SK-N-SH treated with all-trans-retinoic acid at 6 μM for 48 hours (cell line): ENCODE results near the gene YPEL3.

Experiments used
- ATAC-seq: fragments of 200-7000 bp; cut with Tn5 transposase; 3 replicates; pipeline ENCODE4 v1.9.1; 2020; ENCODE audit warnings: mild to moderate bottlenecking, moderate library complexity
- ARNTL ChIP-seq: fragments of 450-650 bp; formaldehyde crosslinking; IDR thresholded peaks from 2 replicates; pipeline ENCODE4 v1.5.0; 2020; ENCODE audit warnings: low read depth, mild to moderate bottlenecking, moderate library complexity, borderline replicate concordance
- BACH2 ChIP-seq: fragments of 250-450 bp; sonication (Bioruptor Pico); IDR thresholded peaks from 2 replicates; pipeline ENCODE4 v1.9.0; 2021; ENCODE audit warnings: mild to moderate bottlenecking, borderline replicate concordance
- CREB5 ChIP-seq: fragments of 250-450 bp; sonication (Bioruptor Pico); IDR thresholded peaks from 2 replicates; pipeline ENCODE4 v1.5.1; 2020; ENCODE audit warnings: low read depth, mild to moderate bottlenecking, moderate library complexity
- CSDC2 ChIP-seq: fragments of 250-450 bp; sonication (Bioruptor Pico); IDR thresholded peaks from 2 replicates; pipeline ENCODE4 v1.5.0; 2020; ENCODE audit warnings: mild to moderate bottlenecking, moderate library complexity
- CSRNP3 ChIP-seq: fragments of 250-450 bp; sonication (Bioruptor Pico); IDR thresholded peaks from 2 replicates; pipeline ENCODE4 v1.5.1; 2021; ENCODE audit warnings: mild to moderate bottlenecking, moderate library complexity
- ESRRG ChIP-seq: fragments of 250-450 bp; sonication (Bioruptor Pico); IDR thresholded peaks from 2 replicates; pipeline ENCODE4 v1.6.1; 2021; ENCODE audit warnings: mild to moderate bottlenecking
- GLIS3 ChIP-seq: fragments of 250-450 bp; sonication (Bioruptor Pico); IDR thresholded peaks from 2 replicates; pipeline ENCODE4 v1.5.0; 2020; ENCODE audit warnings: mild to moderate bottlenecking, moderate library complexity
- ISL1 ChIP-seq: fragments of 250-450 bp; sonication (Bioruptor Pico); IDR thresholded peaks from 2 replicates; pipeline ENCODE4 v2.1.2; 2022; ENCODE audit warnings: mild to moderate bottlenecking, moderate library complexity
- OSR1 ChIP-seq: fragments of 250-450 bp; sonication (Bioruptor Pico); IDR thresholded peaks from 2 replicates; pipeline ENCODE4 v1.8.0; 2022; ENCODE audit warnings: moderate library complexity, mild to moderate bottlenecking, inconsistent platforms
- PATZ1 ChIP-seq: fragments of 250-450 bp; sonication (Bioruptor Pico); IDR thresholded peaks from 2 replicates; pipeline ENCODE4 v1.8.0; 2020; ENCODE audit warnings: mild to moderate bottlenecking, moderate library complexity, borderline replicate concordance
- POU6F1 ChIP-seq: fragments of 250-450 bp; sonication (Bioruptor Pico); IDR thresholded peaks from 2 replicates; pipeline ENCODE4 v1.8.0; 2021; ENCODE audit warnings: low read depth, mild to moderate bottlenecking, moderate library complexity, borderline replicate concordance
- PPARA ChIP-seq: fragments of 250-450 bp; sonication (Bioruptor Pico); IDR thresholded peaks from 2 replicates; pipeline ENCODE4 v1.5.0; 2020; ENCODE audit warnings: mild to moderate bottlenecking, borderline replicate concordance
- RARB ChIP-seq: fragments of 250-450 bp; sonication (Bioruptor Pico); IDR thresholded peaks from 2 replicates; pipeline ENCODE4 v1.8.0; 2021; ENCODE audit warnings: mild to moderate bottlenecking, moderate library complexity
- SNAI2 ChIP-seq: fragments of 250-450 bp; sonication (Bioruptor Pico); IDR thresholded peaks from 2 replicates; pipeline ENCODE4 v1.5.0; 2020; ENCODE audit warnings: mild to moderate bottlenecking, moderate library complexity
- TCF4 ChIP-seq: fragments of 250-450 bp; sonication (Bioruptor Pico); IDR thresholded peaks from 2 replicates; pipeline ENCODE4 v1.8.0; 2021; ENCODE audit warnings: mild to moderate bottlenecking, moderate library complexity, borderline replicate concordance
- TOX ChIP-seq: fragments of 250-450 bp; sonication (Bioruptor Pico); IDR thresholded peaks from 2 replicates; pipeline ENCODE4 v1.8.0; 2021; ENCODE audit warnings: mild to moderate bottlenecking, moderate library complexity, borderline replicate concordance
- TSHZ2 ChIP-seq: fragments of 250-450 bp; sonication (Bioruptor Pico); IDR thresholded peaks from 2 replicates; pipeline ENCODE4 v1.5.0; 2020; ENCODE audit warnings: mild to moderate bottlenecking, moderate library complexity
- ZC3H10 ChIP-seq: fragments of 250-450 bp; sonication (Bioruptor Pico); IDR thresholded peaks from 2 replicates; pipeline ENCODE4 v1.5.1; 2021; ENCODE audit warnings: mild to moderate bottlenecking, moderate library complexity
- ZFP3 ChIP-seq: fragments of 250-450 bp; sonication (Bioruptor Pico); IDR thresholded peaks from 2 replicates; pipeline ENCODE4 v1.5.0; 2020; ENCODE audit warnings: mild to moderate bottlenecking, moderate library complexity
- ZFP30 ChIP-seq: fragments of 450-650 bp; formaldehyde crosslinking; IDR thresholded peaks from 2 replicates; pipeline ENCODE4 v1.5.0; 2022; ENCODE audit warnings: mild to moderate bottlenecking, moderate library complexity
- ZNF565 ChIP-seq: fragments of 450-650 bp; formaldehyde crosslinking; conservative IDR thresholded peaks from 2 replicates; pipeline ENCODE4 v1.5.0; 2020; ENCODE audit warnings: low read depth, mild to moderate bottlenecking, moderate library complexity
- ZNF70 ChIP-seq: fragments of 450-650 bp; formaldehyde crosslinking; IDR thresholded peaks from 2 replicates; pipeline ENCODE4 v1.5.0; 2020; ENCODE audit warnings: mild to moderate bottlenecking, moderate library complexity
- ZNF8 ChIP-seq: fragments of 450-650 bp; formaldehyde crosslinking; IDR thresholded peaks from 2 replicates; pipeline ENCODE4 v1.5.0; 2020; ENCODE audit warnings: mild to moderate bottlenecking, moderate library complexity

The YPEL3 gene

GRCh38 chr16:30049871-30050270 lies 46.1 kb downstream of the YPEL3 start:
- TF ChIP-seq PATZ1 (no peak), TOX (CRISPR knock-in tag) (no peak), ESRRG (no peak), GLIS3 (CRISPR knock-in tag) (no peak)
- no peak for ATAC-seq

- TF ChIP-seq CSDC2 (no peak), TCF4 (CRISPR knock-in tag) (no peak), ZC3H10 (no peak), ESRRG (no peak), SNAI2 (CRISPR knock-in tag) (no peak), PPARA (CRISPR knock-in tag) (no peak), PATZ1 (no peak), GLIS3 (CRISPR knock-in tag) (no peak), ISL1 (CRISPR knock-in tag) (no peak)
- ATAC-seq = no peak
Measured at GRCh38 chr16:30046588-30046987, 49.4 kb downstream of the YPEL3 start.

GRCh38 chr16:30046178-30046577 lies 49.8 kb downstream of the YPEL3 start:
- ATAC-seq = no peak
- TF ChIP-seq ZNF8 (CRISPR knock-in tag) = no peak
- no peak for TF ChIP-seq ZFP3 (CRISPR knock-in tag)
- no peak for TF ChIP-seq RARB (CRISPR knock-in tag)
- no peak for TF ChIP-seq TSHZ2 (CRISPR knock-in tag)
- no peak for TF ChIP-seq SNAI2 (CRISPR knock-in tag)
- no peak for TF ChIP-seq TOX (CRISPR knock-in tag)
- no peak for TF ChIP-seq CSDC2
- TF ChIP-seq POU6F1 = no peak
- TF ChIP-seq ARNTL (CRISPR knock-in tag) = no peak
- TF ChIP-seq OSR1 = no peak
- no peak for TF ChIP-seq CREB5
- TF ChIP-seq CSRNP3 (CRISPR knock-in tag) = no peak
- TF ChIP-seq PPARA (CRISPR knock-in tag) = no peak
- no peak for TF ChIP-seq ZFP30
- TF ChIP-seq ZNF70 (CRISPR knock-in tag) = no peak
- no peak for TF ChIP-seq ZC3H10
- no peak for TF ChIP-seq BACH2
- no peak for TF ChIP-seq ZNF565 (CRISPR knock-in tag)
- no peak for TF ChIP-seq PATZ1
